Central memory CD8-positive, alpha-beta T cell (primary cell): ENCODE data around the gene KRTAP13-1.

Source experiments
- ATAC-seq: fragments of 150-1000 bp; cut with Tn5 transposase; replicated peaks from 2 replicates; pipeline ENCODE4 v1.10.0; 2022; ENCODE audit warnings: mild to moderate bottlenecking, moderate FRiP score, moderate number of reproducible peaks; ENCODE audit not compliant: poor library complexity, severe bottlenecking; ENCODE audit errors: extremely low read depth
- DNase-seq, 2 donors: peaks; one replicate each; pipeline ENCODE4 v3.0.0; 2021; ENCODE audit warnings: low spot score in 2 of 2
- H3K27ac Mint-ChIP-seq: one replicate; pipeline ENCODE4 v1.8.0; 2022; ENCODE audit warnings: low read depth, mild to moderate bottlenecking, moderate library complexity, mixed read lengths
- H3K27me3 Mint-ChIP-seq: one replicate; pipeline ENCODE4 v1.8.0; 2022; ENCODE audit warnings: mixed read lengths
- H3K36me3 Mint-ChIP-seq: one replicate; pipeline ENCODE4 v1.8.0; 2022; ENCODE audit warnings: mild to moderate bottlenecking, moderate library complexity, mixed read lengths; ENCODE audit not compliant: insufficient read depth
- H3K4me1 Mint-ChIP-seq: one replicate; pipeline ENCODE4 v1.8.0; 2022; ENCODE audit warnings: mixed read lengths
- H3K4me3 Mint-ChIP-seq: one replicate; pipeline ENCODE4 v1.8.0; 2022; ENCODE audit warnings: mild to moderate bottlenecking, moderate library complexity, mixed read lengths
- H3K9me3 Mint-ChIP-seq: one replicate; pipeline ENCODE4 v1.8.0; 2022; ENCODE audit warnings: mixed read lengths

KRTAP13-1 gene, protein sequence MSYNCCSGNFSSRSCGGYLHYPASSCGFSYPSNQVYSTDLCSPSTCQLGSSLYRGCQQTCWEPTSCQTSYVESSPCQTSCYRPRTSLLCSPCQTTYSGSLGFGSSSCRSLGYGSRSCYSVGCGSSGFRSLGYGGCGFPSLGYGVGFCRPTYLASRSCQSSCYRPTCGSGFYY

DNA sequence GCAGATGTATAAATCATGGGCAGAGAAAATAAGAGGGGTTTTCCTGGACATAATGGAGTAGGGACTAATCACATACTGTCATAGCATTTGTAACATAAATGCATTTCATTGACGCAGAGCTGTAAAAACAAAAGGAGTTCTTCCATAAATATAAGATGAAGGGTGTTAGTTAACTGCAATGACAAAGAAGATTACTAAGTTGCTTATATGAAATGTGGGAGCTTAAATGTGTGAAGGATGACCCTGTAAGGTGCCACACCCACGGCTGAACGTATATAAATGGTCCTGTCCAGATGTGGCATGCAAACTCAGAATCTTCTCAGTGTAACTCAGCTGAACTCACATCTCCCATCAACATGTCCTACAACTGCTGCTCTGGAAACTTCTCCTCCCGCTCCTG lies at the start of gene KRTAP13-1:
TSS of gene KRTAP13-1 (plus strand) at position 301 of the 400 bp plus-strand sequence. CDS start at position 357, 56 bp downstream.
- no peak within 1 kb of the TSS for H3K4me3 Mint-ChIP-seq
- ATAC-seq, result no peak

DNA sequence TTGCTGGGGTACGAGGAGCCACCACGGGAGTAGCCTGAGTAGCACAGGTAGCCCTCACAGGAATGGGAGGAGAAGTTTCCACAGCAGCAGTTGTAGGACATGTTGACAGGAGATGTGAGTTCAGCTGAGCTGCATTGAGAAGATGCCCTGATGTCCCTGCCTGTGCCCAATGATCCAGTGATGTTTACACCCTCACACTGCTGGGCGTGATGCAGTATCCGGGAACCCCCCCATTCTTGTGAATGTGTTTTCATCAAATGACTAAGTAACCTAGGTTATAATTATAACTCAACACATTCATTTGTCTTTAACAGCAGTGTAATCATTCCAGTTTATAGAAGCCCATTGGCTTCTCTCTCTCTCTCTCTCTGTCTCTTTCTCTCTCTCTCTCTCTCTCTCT lies 47.3 kb upstream of the KRTAP13-1 start, which contains the start of gene KRTAP23-1:
TSS of gene KRTAP23-1 (minus strand) at position 101 of the 400 bp plus-strand sequence. CDS start at position 101, 0 bp downstream.
- DNase-seq (no peak), ATAC-seq (no peak)
- Mint-ChIP-seq H3K27me3 (no peaks in the 10 kb centered on the region), H3K4me3 (no peak within 1 kb of the TSS), H3K36me3 (no peaks in the 10 kb centered on the region), H3K27ac (no peak within 1 kb of the TSS), H3K9me3 (peaks cover 6% of the 10 kb centered on the region), H3K4me1 (no peaks in the 10 kb centered on the region)

More for the DNA sequence above, at the start of gene KRTAP13-1:
- peaks cover 10% of the 10 kb centered on the region for H3K9me3 Mint-ChIP-seq
- no peak within 1 kb of the TSS for H3K27ac Mint-ChIP-seq
- H3K27me3 Mint-ChIP-seq, result no peaks in the 10 kb centered on the region
- no peak for DNase-seq
- H3K4me1 Mint-ChIP-seq, result no peaks in the 10 kb centered on the region
- H3K36me3 Mint-ChIP-seq, result no peaks in the 10 kb centered on the region

DNA sequence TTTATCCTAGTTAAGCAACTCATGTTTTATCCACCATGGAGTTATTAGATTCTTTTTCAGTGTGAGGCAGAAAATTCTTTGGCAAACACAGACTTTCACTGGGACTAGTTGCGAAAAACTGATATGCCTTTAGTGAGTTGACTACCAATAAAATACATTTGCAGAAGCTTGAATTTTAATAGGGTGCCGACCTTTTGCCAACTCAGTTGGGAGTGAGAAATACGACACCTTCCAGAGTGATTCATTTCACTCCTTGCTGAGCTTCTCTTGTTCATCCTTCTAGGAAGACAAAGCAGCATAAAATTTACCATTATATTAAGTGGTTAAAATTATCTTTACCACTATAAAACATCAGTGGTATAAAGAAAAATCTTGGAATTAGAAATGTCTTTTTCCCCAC lies 46.3 kb upstream of the KRTAP13-1 start:
- Mint-ChIP-seq H3K9me3 (peaks cover 9% of the 10 kb centered on the region), H3K27ac (no peak overlapping the region), H3K36me3 (no peaks in the 10 kb centered on the region), H3K4me1 (no peaks in the 10 kb centered on the region), H3K4me3 (no peak overlapping the region), H3K27me3 (no peaks in the 10 kb centered on the region)
- DNase-seq (no peak), ATAC-seq (no peak)

DNA sequence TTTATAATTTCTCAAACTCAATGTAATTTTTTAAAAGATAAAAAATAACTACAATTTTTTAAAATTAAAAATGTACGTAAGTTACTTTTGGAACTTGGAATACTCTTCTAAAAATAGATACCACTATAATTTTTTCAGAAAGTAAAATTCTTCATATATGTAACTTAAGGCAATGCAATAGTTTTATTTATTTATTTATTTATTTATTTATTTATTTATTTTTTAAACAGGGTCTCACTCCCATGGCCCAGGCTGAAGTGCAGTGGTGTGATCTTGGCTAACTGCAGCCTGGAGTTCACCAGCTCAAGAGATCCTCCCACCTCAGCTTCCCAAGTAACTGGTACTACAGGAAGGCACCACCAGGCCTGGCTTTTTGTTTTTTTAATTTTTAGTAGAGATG lies 44.3 kb upstream of the KRTAP13-1 start:
- H3K36me3 Mint-ChIP-seq, result no peaks in the 10 kb centered on the region
- no peak overlapping the region for H3K27ac Mint-ChIP-seq
- no peaks in the 10 kb centered on the region for H3K27me3 Mint-ChIP-seq
- no peak overlapping the region for H3K4me3 Mint-ChIP-seq
- ATAC-seq (no peak), DNase-seq (no peak)
- H3K4me1 Mint-ChIP-seq, result no peaks in the 10 kb centered on the region
- H3K9me3 Mint-ChIP-seq, result peaks cover 11% of the 10 kb centered on the region

DNA sequence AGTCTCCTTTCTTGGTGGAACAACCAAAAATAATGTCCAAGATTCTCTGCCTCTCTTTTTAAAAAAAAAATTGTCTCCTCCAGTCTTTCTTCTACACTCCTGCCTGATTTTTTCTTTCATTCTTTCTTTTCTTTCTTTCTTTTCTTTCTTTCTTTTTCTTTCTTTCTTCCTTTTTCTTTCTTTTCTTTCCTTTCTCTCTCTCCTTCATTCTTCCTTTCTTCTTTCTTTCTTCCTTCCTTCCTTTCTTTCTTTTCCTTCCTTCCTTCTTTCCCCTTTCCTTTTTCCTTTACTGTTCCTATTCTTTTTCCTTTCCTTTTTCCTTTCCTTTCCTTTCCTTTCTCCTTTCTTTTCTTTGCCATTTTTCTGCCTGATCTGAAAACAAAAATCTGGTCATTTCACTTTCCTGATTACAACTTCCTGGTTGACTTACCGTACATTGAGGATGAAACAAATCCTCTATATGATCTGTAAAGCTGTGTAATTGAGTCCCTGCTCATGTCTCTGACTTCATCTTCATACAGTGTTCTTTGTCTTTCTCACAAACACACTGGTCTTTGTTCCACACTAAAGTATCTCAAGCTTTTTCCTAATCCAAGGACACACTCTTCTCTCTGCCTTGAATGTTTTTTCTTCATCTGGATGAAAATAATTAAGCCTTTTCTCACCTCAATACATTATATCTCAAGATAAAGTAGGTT lies 41.4 kb upstream of the KRTAP13-1 start:
- Mint-ChIP-seq H3K27ac (no peak overlapping the region), H3K4me1 (no peaks in the 10 kb centered on the region), H3K36me3 (no peaks in the 10 kb centered on the region), H3K9me3 (peaks cover 5% of the 10 kb centered on the region), H3K4me3 (no peak overlapping the region), H3K27me3 (no peaks in the 10 kb centered on the region)
- no peak for ATAC-seq
- no peak for DNase-seq

DNA sequence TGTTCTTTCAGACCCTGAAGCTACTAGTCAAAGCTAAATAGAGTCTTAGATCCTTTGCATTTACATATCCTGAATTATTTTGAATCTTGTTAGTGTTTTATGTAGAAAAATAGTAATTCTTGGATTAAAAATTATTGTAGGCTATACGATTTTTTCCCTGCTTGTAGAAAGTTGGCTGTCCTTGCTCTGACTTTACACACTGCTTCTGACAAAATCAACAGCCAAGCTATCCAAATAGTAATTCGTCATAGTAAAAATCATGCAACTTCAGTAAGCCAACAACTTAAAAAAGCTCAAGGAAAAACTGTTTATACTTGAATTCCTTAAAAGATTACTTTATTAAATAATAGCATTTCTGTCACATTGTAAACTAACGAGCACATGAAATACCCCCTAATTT lies 39.9 kb upstream of the KRTAP13-1 start:
- Mint-ChIP-seq H3K27me3 (no peaks in the 10 kb centered on the region), H3K36me3 (no peaks in the 10 kb centered on the region), H3K4me3 (no peak overlapping the region), H3K9me3 (peaks cover 5% of the 10 kb centered on the region), H3K27ac (no peak overlapping the region), H3K4me1 (no peaks in the 10 kb centered on the region)
- DNase-seq (no peak), ATAC-seq (no peak)

DNA sequence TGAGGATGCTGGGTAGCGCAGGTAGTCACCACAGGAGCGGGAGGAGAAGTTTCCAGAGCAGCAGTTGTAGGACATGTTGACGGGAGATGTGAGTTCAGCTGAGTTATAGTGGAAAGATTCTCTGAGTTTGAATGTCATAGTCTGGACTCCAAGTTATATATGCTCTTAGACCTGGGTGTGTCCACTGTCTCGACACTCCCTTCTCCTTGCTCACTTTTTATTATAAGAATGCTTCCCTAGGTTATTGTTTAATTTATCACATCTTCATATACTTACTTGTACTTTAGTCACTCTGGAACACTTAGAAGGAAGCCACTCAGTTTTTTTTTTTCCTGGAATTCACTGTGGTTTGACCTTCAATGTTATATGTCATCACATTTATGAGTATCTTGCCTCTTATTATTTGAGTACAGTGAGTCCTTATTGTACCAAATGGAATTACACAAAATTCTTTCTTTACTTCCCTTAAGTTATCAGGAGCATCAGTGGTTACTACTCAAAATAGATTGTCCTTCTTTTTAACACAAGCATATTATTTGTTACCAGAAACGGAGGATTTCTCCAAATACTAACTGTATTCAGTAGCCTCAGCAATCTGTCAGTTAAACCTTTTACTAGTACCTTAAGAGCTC lies 23.6 kb upstream of the KRTAP13-1 start, which contains the start of gene KRTAP13-2:
TSS of gene KRTAP13-2 (minus strand) at position 133 of the 632 bp plus-strand sequence. CDS start at position 75, 58 bp downstream.
- no peaks in the 10 kb centered on the region for H3K4me1 Mint-ChIP-seq
- DNase-seq (no peak), ATAC-seq (no peak)
- H3K27me3 Mint-ChIP-seq, result no peaks in the 10 kb centered on the region
- H3K4me3 Mint-ChIP-seq, result no peak within 1 kb of the TSS
- H3K27ac Mint-ChIP-seq, result no peak within 1 kb of the TSS
- H3K36me3 Mint-ChIP-seq, result no peaks in the 10 kb centered on the region
- peaks cover 5% of the 10 kb centered on the region for H3K9me3 Mint-ChIP-seq

DNA sequence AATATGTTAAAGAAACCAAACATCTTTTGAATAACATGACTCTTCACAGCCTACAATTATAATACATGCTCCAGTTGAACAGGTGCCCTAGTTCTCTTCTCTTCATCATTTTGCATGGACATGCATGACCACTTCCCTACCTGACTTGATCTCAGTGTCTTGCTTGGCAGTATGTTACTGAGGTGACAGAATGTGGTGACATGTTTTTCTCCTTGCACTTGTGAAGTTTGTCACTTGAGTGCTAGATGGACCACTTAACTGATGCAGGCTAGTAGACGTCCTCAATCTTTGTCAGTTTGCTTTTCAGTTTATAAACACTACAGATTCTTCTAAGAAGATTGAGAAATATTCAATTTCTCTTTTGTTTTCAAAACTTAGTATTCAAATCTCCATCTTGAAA lies 13.6 kb upstream of the KRTAP13-1 start:
- peaks cover 6% of the 10 kb centered on the region for H3K9me3 Mint-ChIP-seq
- H3K36me3 Mint-ChIP-seq, result no peaks in the 10 kb centered on the region
- no peak overlapping the region for H3K4me3 Mint-ChIP-seq
- no peak for DNase-seq
- H3K4me1 Mint-ChIP-seq, result no peaks in the 10 kb centered on the region
- H3K27me3 Mint-ChIP-seq, result no peaks in the 10 kb centered on the region
- no peak for ATAC-seq
- no peak overlapping the region for H3K27ac Mint-ChIP-seq

DNA sequence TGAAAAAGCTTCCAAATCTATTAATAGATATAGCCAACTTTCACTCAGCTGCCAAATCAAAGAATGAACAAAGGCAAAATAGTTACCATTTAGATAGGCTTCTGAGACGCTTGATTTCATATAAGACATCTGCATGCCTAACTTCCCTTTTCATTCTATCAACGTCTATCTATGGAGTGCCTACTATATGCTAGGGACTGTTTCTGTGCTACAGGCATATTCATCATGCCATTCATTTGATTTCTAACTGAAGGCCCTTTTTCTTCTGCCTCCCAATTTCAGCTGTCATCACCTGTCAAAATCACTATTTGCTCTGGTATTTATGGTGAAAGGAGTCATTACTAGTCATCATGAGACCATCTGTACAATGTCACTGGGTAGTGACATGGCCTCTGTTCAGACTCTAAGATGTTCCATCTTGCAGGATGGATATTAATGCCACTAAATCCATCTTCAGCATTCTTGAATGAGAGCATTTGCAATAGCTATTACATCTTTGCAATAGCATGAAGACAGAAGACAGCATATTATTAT lies 4.3 kb upstream of the KRTAP13-1 start:
- Mint-ChIP-seq H3K9me3 (peaks cover 11% of the 10 kb centered on the region), H3K4me1 (no peaks in the 10 kb centered on the region), H3K4me3 (no peak overlapping the region), H3K27ac (no peak overlapping the region), H3K36me3 (peaks cover 2% of the 10 kb centered on the region), H3K27me3 (no peaks in the 10 kb centered on the region)
- DNase-seq, result no peak
- ATAC-seq, result no peak

DNA sequence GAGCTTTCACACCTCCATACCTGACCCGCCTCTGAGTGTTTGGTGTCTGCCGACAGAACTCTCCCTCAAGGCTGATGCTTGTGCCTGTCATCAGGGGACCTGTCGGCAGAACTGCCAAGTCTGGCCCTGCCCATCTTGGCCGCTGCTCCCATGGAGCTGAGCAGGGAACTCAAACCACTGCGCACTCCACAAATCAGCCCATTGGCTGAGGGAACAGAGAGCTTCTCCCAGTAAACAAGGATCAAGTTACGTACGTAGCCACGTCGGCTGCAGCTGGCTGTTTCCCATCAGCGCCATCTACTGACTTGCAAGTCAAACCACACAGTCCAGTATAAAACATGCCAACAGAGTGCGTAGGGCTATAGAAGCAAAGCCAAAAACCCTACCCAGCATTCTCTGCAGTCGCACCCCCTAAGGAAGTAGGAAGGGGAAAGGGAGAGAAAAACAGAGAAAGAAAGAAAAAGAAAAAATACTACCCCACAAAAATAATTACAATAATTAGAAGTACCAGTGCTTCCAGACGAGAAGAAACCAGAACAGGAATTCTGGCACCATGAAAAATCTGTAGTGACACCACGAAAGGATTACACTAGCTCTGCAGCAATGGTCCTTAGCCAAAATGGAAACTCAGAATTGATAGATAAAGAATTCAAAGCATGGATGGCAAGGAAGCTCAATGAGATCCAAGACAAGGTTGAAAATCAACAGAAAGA lies 13.1 kb downstream of the KRTAP13-1 start:
- peaks cover 12% of the 10 kb centered on the region for H3K9me3 Mint-ChIP-seq
- H3K27ac Mint-ChIP-seq, result no peak overlapping the region
- H3K27me3 Mint-ChIP-seq, result no peaks in the 10 kb centered on the region
- DNase-seq (no peak), ATAC-seq (no peak)
- no peaks in the 10 kb centered on the region for H3K36me3 Mint-ChIP-seq
- no peak overlapping the region for H3K4me3 Mint-ChIP-seq
- no peaks in the 10 kb centered on the region for H3K4me1 Mint-ChIP-seq

DNA sequence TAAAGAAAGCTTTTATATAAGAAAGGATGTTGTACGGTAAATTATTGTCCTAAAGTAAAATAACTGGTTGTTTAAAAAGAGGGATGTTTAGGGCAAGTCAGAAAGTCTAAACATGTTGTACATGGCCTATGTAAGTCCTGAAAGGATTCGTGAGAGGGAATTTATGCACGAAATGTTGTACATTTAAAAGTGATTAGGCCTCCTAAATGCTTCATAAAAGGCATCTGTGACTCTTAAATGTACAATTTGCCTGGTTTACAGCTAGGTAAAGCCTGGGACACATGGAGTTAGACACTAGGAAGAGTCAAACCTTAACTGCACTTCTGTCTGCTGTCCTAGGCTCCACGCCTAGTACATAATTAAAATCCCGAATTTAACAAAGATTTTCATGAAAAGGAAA lies 20.2 kb downstream of the KRTAP13-1 start:
- no peaks in the 10 kb centered on the region for H3K27me3 Mint-ChIP-seq
- no peaks in the 10 kb centered on the region for H3K4me1 Mint-ChIP-seq
- no peaks in the 10 kb centered on the region for H3K36me3 Mint-ChIP-seq
- no peak overlapping the region for H3K4me3 Mint-ChIP-seq
- ATAC-seq (no peak), DNase-seq (no peak)
- no peak overlapping the region for H3K27ac Mint-ChIP-seq
- H3K9me3 Mint-ChIP-seq, result peaks cover 6% of the 10 kb centered on the region

DNA sequence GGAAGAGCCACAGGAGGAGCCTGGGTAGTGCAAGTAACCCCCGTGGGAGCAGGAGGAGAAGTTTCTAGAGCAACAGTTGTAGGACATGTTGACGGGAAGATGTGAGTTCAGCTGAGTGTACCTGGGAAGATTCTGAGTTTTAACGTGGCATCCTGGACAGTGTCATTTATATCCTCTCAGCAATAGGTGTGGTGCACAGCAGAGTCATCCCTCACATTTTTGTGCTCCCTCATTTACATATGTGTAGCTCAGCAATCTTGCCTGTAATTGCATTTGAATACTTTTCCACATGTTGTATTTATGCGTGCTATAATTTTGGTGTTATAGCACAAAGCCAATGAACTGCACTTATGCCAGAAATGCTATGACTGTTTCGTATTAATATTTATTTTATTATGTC lies 30.0 kb downstream of the KRTAP13-1 start, which contains the start of gene KRTAP13-3:
TSS of gene KRTAP13-3 (minus strand) at position 101 of the 400 bp plus-strand sequence. CDS start at position 87, 14 bp downstream.
- ATAC-seq, result no peak
- H3K36me3 Mint-ChIP-seq, result no peaks in the 10 kb centered on the region
- no peak for DNase-seq
- peaks cover 17% of the 10 kb centered on the region for H3K9me3 Mint-ChIP-seq
- H3K4me1 Mint-ChIP-seq, result no peaks in the 10 kb centered on the region
- no peaks in the 10 kb centered on the region for H3K27me3 Mint-ChIP-seq
- H3K27ac Mint-ChIP-seq, result no peak within 1 kb of the TSS
- no peak within 1 kb of the TSS for H3K4me3 Mint-ChIP-seq
